HTERT RPE-1 (cell line): ENCODE data around the gene DGKD.

Source experiments
- in situ Hi-C: fragments of 300-500 bp; cut with MboI; formaldehyde crosslinking; loops from 4 replicates; pipeline ENCODE4 v1.14.3; 2020; ENCODE audit warnings: low sequenced_read_pairs

The DGKD gene

GRCh38 chr2:233423552-233423860 is 69.2 kb downstream of the DGKD start:
- in situ Hi-C loops: no loop called here

GRCh38 chr2:233424154-233424951 is 70.1 kb downstream of the DGKD start:
- in situ Hi-C loops: no loop called here

- in situ Hi-C loops: no loop called here
Measured at GRCh38 chr2:233426619-233427342, 72.5 kb downstream of the DGKD start.

DNA sequence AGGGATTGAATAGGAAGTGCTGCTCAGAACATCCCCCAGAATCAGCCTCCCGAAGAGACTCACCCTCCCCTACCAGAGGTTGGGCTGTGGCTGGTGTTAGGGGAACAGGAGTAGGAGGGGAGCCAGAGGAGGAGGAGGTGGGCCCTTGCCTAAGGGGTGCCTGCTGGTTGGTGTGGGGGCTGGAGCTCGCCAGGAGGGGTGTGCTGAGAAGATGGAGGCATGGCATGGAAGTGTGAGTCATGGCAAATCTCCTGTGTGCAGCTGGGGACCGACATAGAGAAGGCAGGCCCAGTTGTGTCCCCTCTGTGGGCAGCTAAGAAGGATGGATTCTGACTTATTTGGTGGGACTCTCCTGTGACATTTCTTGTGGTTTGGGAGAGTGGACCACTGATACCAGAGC is 73.7 kb downstream of the DGKD start:
- in situ Hi-C loops: no loop called here

- in situ Hi-C loops: no loop called here
Measured at GRCh38 chr2:233428438-233428837, 74.1 kb downstream of the DGKD start.

DNA sequence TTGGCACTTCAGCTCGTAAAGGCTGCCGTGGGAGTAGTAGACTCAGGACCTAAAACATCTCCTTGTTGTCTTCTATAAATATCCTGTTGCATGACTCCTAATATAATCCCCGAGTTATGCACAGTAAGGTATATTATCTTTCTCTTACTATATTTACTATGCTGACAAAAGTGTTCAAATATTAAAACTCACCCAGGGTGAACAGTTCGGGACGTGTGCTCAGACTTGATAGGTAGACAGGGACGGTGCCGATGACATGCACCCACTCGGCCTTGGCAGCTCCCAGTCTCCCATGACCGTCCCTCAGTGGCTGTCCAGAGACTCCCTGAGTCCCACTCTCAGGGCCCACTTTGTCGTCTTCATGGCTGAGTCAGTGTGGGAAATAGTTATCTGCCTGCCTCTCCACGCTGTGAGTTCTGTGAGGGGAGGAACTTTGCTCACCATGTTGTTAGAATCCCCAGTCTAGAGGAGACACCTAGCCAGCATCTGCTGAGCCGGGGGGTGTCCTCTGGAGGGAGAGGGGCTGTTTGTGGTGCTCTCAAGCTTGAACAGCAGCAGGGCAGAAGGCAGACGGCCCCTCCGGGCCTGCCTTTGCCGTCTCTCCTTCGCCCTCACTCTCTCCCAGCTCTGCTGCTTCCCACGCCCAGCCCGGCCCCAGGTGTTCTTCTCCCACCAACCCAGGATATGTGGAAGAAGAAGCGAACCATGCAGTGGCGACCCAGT is 75.0 kb downstream of the DGKD start:
- in situ Hi-C loops: no loop called here

- in situ Hi-C loops: no loop called here
Measured at GRCh38 chr2:233430081-233430480, 75.8 kb downstream of the DGKD start.

DNA sequence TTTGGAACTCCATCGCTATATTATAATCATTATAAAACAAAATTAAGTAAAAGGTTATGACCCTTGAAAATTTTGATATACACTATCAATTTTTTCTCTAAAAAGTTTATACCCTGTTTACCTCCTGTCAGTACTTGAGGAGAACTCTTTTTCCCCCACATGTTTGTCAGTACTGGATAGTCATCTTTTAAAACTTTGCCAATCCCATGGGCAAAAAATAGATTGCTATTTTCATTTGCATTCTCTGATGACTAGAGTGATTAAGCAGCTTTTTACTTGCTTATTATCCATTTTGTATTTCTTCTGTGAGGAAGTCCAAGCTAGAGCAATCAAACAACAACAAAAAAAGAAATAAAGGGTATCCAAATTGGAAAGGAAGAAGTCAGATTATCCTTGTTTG is 76.4 kb downstream of the DGKD start:
- in situ Hi-C loops: no loop called here

DNA sequence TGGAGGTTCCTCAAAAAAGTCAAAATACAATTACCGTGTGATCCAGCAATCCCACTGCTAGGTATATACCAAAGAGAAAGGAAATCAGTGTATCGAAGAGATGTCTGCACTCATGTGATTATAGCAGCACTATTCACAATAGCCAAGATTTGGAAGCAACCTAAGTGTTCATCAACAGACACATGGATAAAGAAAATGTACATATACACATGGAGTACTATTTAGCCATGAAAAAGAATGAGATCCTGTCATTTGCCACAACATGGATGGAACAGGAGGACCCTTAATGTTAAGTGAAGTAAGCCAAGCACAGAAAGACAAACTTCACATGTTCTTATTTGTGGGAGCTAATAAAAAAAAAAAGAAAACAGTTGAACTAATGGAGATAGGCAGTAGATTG is 78.7 kb downstream of the DGKD start:
- in situ Hi-C loops: no loop called here

GRCh38 chr2:233433794-233434193 is 79.5 kb downstream of the DGKD start:
- in situ Hi-C loops: no loop called here

DNA sequence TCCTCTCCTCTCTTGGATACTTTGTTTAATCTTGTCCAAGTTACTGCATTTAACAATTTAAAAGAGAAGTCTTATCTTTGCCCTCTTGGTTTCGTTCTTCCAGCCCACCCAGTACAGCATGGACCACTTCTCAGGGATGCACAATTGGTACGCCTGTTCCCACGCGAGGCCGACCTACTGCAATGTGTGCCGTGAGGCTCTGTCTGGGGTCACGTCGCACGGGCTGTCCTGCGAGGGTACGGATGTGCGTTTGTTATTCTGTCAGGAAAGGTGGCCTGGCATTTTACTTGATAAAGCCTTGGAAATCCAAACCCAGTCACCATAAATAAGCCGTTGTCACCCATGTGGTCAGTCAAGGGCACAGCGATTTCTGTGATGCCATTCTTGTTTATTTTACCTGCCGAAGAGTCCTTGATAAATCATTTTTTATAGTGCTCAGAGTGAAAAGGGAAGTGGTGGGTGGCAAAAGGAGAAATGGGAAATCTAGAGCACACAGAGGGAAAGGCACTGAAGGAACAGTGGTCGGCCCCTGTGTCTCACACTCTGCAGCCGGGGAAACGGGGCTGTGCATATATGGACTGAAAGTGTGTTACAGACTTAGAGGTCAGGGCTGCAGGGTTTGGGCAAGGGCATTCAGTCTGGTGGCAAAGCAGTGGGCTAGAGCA is 80.5 kb downstream of the DGKD start:
- in situ Hi-C loops: no loop called here

- in situ Hi-C loops: no loop called here
Measured at GRCh38 chr2:233435436-233436190, 81.3 kb downstream of the DGKD start.

DNA sequence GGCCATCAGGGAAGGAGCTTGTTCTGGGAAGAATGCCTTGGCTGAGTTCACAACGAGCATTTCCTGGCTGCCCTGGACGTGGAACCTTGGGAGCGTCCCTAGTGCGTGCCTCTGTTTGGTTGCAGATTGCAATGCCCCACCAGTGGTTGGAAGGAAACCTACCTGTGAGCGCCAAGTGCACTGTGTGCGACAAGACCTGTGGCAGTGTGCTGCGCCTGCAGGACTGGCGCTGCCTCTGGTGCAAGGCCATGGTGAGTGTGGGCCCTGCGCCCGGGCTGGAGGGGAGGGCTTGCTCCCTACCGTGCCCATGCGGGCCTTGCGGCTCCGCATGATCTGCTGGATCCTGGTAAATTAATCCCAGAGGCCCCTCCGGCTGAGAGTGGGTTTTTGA is 81.9 kb downstream of the DGKD start:
- in situ Hi-C loops: no loop called here

DNA sequence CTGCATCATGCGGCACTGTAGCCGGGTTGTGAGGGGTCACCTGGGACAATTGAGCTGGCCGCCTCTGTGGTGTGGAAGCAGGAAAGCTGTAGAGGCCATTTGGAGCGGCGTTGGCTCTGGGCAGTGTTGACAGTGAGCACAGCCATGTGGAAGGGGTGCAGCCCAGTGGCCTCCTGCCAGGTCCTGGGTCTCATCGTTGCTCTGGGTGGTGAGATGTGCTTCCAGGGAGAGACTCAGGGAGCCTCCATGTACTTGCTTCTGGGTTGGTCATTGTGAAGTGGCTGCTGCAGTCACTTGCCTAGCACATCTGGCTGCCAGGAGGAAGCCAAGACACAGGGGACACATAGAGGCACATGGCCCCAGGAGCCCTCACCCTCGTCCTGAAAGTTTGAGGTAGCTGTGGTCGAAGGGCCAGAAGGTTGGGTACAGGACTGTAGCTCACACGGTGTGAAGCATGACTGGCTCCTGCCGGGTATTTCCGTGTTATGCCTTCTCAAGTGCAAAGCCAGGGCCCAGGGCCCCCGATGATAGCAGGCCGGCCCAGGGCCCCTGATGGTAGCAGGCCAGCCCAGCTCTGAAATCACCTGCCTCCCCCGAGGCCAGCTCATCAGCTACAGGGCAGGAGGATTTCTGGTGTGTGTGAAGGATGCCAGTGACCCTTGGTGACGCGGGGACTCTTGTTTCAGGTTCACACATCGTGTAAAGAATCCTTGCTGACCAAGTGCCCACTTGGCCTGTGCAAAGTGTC is 82.6 kb downstream of the DGKD start:
- in situ Hi-C loops: no loop called here

DNA sequence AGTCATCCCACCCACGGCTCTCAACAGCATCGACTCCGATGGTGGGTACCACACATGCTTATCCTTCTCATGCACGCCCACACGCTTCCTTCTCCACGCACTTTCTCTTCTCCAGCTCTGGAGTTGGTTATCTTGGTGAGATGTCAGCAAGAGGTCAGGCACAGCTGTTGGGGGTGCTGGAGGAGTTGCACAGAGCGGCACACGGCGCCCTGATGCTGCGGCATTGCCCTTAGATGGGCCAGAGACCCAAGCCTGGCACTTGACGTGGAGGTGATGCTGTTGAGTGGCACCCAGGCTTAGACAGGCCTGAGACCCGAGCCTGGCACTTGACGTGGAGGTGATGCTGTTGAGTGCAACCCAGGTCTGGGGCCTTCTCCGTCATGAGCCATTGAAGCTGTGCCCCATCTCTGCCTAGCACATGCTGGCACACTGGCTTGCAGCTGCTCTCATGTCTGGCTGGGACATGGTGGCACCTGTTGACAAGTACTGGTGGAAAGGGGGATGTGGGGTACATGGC is 83.2 kb downstream of the DGKD start:
- in situ Hi-C loops: no loop called here

DNA sequence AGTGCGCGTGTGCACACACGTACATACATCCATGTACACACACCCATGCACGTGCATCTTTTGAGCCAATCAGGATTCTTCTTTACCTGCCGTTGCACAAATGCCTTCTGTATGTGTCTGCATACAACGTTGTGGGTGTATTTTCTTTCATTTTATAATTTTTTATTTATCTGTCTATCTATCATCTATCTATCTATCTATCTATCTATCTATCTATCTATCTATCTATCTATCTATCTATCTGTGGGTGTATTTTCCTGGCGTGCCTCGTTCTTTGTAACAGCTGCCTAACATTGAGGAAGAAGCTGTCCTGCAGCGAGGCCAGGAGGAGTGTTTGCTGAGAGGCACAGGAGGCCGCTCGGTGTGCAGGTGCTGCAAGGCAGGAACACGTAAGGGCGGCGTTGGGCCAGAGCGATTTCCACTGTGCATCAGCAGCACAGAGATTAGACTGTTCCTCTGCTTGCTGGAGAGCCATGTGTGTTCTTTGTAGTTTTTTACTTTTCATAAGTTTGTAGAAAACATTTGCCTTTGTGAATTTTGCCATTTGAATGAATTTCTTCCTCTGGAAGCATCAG is 84.4 kb downstream of the DGKD start:
- in situ Hi-C loops: no loop called here

DNA sequence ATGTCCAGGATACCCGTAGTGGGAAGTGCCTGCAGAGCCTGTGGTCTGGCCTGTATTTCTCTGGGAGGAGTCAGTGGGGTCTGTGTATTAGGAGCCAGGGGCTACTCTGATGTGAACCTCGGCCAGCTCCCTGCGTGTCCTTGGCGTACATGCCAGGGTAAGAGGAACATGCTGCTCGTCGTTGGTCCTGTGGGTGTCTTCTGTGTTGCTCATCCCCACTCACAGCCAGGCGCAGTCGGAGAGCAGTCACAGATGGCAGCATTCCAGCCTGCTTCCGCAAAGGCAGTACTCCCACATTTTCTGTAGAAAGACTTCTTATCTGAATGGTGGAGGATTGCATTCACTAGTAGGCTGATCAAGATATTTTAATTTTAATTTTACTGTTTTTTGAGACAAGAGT is 84.9 kb downstream of the DGKD start:
- in situ Hi-C loops: no loop called here

DNA sequence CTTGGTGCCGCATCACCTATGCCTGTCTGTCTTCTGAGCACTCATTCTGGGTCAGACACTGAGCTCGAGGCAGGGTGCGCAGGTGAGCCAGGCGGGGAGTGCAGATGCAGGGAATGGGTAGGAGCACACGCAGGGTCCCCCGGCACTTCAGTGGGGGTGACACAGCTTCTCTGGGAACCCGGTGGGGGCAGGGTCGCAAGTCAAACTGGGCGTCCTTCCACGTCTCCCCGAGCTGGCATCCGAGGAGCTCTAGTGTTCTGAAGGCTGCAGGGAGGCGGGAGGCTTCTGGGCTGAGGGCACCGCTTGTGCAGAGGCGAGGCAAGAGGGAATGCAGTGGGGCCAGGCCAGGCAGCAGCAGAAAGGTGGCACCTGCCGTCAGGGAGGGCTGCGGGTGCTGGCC is 86.0 kb downstream of the DGKD start:
- in situ Hi-C loops: no loop called here

- in situ Hi-C loops: no loop called here
Measured at GRCh38 chr2:233440714-233441113, 86.4 kb downstream of the DGKD start.
